ENCODE measurements around the gene WASHC3.
"Not testable (repeated sequence)": the region's sequence is repeated elsewhere in the genome, so short reads cannot be mapped to it uniquely, and the experiment has no call there.

Gene WASHC3

GRCh38 chr12:102051431-102051965 is 10.3 kb downstream of the WASHC3 start:
- no peak for DNase-seq (ENCODE audit: low read depth in 2 of 3, low spot score in 1 of 3)

GRCh38 chr12:102050660-102051430 is 10.9 kb downstream of the WASHC3 start:
- DNase-seq (ENCODE audit: low read depth in 2 of 3, low spot score in 1 of 3) = no peak

- DNase-seq (ENCODE audit: low read depth in 2 of 3, low spot score in 1 of 3) = no peak
Measured at GRCh38 chr12:102043928-102044327, 17.9 kb downstream of the WASHC3 start.

GRCh38 chr12:102033991-102034745 is 27.6 kb downstream of the WASHC3 start:
- DNase-seq (ENCODE audit: low read depth in 2 of 3, low spot score in 1 of 3) = no peak

- no peak for DNase-seq (ENCODE audit: low read depth in 2 of 3, low spot score in 1 of 3)
Measured at GRCh38 chr12:102031852-102032251, 29.9 kb downstream of the WASHC3 start.

- no peak for DNase-seq (ENCODE audit: low read depth in 2 of 3, low spot score in 1 of 3)
Measured at GRCh38 chr12:102029141-102029540, 32.6 kb downstream of the WASHC3 start.

GRCh38 chr12:102026728-102027127 is 35.1 kb downstream of the WASHC3 start:
- DNase-seq (ENCODE audit: low read depth in 2 of 3, low spot score in 1 of 3) = no peak

GRCh38 chr12:102024765-102025164 is 37.0 kb downstream of the WASHC3 start:
- DNase-seq (ENCODE audit: low read depth in 2 of 3, low spot score in 1 of 3) = no peak

- no peak for DNase-seq (ENCODE audit: low read depth in 2 of 3, low spot score in 1 of 3)
Measured at GRCh38 chr12:102023343-102023930, 38.4 kb downstream of the WASHC3 start.

- no peak for DNase-seq (ENCODE audit: low read depth in 2 of 3, low spot score in 1 of 3)
Measured at GRCh38 chr12:102022286-102022685, 39.5 kb downstream of the WASHC3 start.

GRCh38 chr12:102021540-102022246 is 40.1 kb downstream of the WASHC3 start:
- DNase-seq (ENCODE audit: low read depth in 2 of 3, low spot score in 1 of 3) = no peak

GRCh38 chr12:102018607-102019006 is 43.2 kb downstream of the WASHC3 start:
- not testable (repeated sequence) for DNase-seq (ENCODE audit: low read depth in 2 of 3, low spot score in 1 of 3)

- no peak for DNase-seq (ENCODE audit: low read depth in 2 of 3, low spot score in 1 of 3)
Measured at GRCh38 chr12:102016472-102016871, 45.3 kb downstream of the WASHC3 start.

- DNase-seq (ENCODE audit: low read depth in 2 of 3, low spot score in 1 of 3) = no peak
Measured at GRCh38 chr12:102010265-102010994, 51.4 kb downstream of the WASHC3 start.

- no peak for DNase-seq (ENCODE audit: low read depth in 2 of 3, low spot score in 1 of 3)
Measured at GRCh38 chr12:102009796-102010195, 52.0 kb downstream of the WASHC3 start.

- DNase-seq (ENCODE audit: low read depth in 2 of 3, low spot score in 1 of 3) = no peak
Measured at GRCh38 chr12:102008615-102009126, 53.1 kb downstream of the WASHC3 start.

- DNase-seq (ENCODE audit: low read depth in 2 of 3, low spot score in 1 of 3) = no peak
Measured at GRCh38 chr12:102005256-102005655, 56.5 kb downstream of the WASHC3 start.

GRCh38 chr12:101997102-101997501 is 64.7 kb downstream of the WASHC3 start:
- DNase-seq (ENCODE audit: low read depth in 2 of 3, low spot score in 1 of 3) = no peak

- DNase-seq (ENCODE audit: low read depth in 2 of 3, low spot score in 1 of 3) = no peak
Measured at GRCh38 chr12:101995684-101996083, 66.1 kb downstream of the WASHC3 start.

GRCh38 chr12:101992091-101992490 is 69.7 kb downstream of the WASHC3 start:
- no peak for DNase-seq (ENCODE audit: low read depth in 2 of 3, low spot score in 1 of 3)

Measured in stimulated activated CD4-positive, alpha-beta T cell treated with anti-CD3 and anti-CD28 coated beads, Interleukin-12 subunit alpha, Interleukin-12 subunit beta, amount 100 ng/mL, for 48 hours (primary cell).